Right lobe of liver (tissue), 4 donors: ENCODE data around the gene TMX2.

Experiments used
- CTCF ChIP-seq, 4 donors: fragments of 200-600 bp in 3 of 4; fragments of 450-650 bp in 1 of 4; IDR thresholded peaks; one replicate each; pipeline versions ENCODE4 v1.5.1 to v1.8.0; 2016 to 2022; ENCODE audit warnings: antibody characterized with exemption in 4 of 4, mild to moderate bottlenecking in 2 of 4
- POLR2A ChIP-seq: fragments of 450-650 bp; IDR thresholded peaks from one replicate; pipeline ENCODE4 v1.6.1; 2017; ENCODE audit warnings: antibody characterized with exemption, mild to moderate bottlenecking
- donor health status: DM: no; HTN: no; CAD: no.
- donor health status: DM: no; HTN: no; CAD: no.
- donor health status: DM: no; HTN: yes; CAD: no.

GRCh38 chr11:57787920-57788702 is 75.7 kb downstream of the TMX2 start:
- no peak for TF ChIP-seq POLR2A
- no peak for TF ChIP-seq CTCF (IDR thresholded peaks at IDR 0.05)
